Measurements from ENCODE around the gene KIAA1671. TPM values are rescaled to one million over a fixed set of nuclear protein-coding genes. Genes with fewer than 3 reads are reported as not detected.

The KIAA1671 gene
- total and polyA plus RNA-seq, 2 of the 4 experiments (the other 2 are of a cell fraction), result 0.02 TPM; not detected in 1

- H3K36me3 ChIP-seq (ENCODE audit: control insufficient read depth, insufficient read depth, low read length), result no peaks in the 10 kb centered on the region
- no peak overlapping the region for H4K91ac ChIP-seq (ENCODE audit: insufficient read depth, low read depth, low read length)
- no peak overlapping the region for H3K23ac ChIP-seq (ENCODE audit: low read depth, low read length)
- no peak for DNase-seq
- no peak overlapping the region for H4K8ac ChIP-seq (ENCODE audit: low read depth in 2 of 2, low read length in 2 of 2)
- H3K9me1 ChIP-seq (ENCODE audit: insufficient read depth, low read length), result no peaks in the 10 kb centered on the region
- in situ Hi-C loops (cut with MboI; ENCODE audit: low sequenced_read_pairs) (loop anchor here (10.0 kb wide), 1 partner anchor 97 kb away; no protein-coding TSS in a partner anchor), intact Hi-C loops (cut with micrococcal nuclease) (no loop called here), dilution Hi-C loops (cut with HindIII; ENCODE audit: low sequenced_read_pairs, unreplicated experiment) (no loop called here)
- no peak overlapping the region for H3K4me3 ChIP-seq (ENCODE audit: insufficient read depth, low read depth, low read length)
- no peak for TF ChIP-seq BHLHE40 (IDR thresholded peaks at IDR 0.05; ENCODE audit: low read depth, low read length)
- no peak for TF ChIP-seq FOS (IDR thresholded peaks at IDR 0.05; ENCODE audit: low read depth, low read length)
- TF ChIP-seq POLR2A (IDR thresholded peaks at IDR 0.05; ENCODE audit: low read depth, low read length), result no peak
- no peak for TF ChIP-seq CHD1 (IDR thresholded peaks at IDR 0.05; ENCODE audit: low read depth, low read length)
- no peak for TF ChIP-seq CTCF (conservative IDR thresholded peaks at IDR 0.05; ENCODE audit: low read depth, low read length)
- no peak for TF ChIP-seq MAZ (IDR thresholded peaks at IDR 0.05; ENCODE audit: borderline replicate concordance, low read depth, low read length)
- no peak for TF ChIP-seq RFX5 (IDR thresholded peaks at IDR 0.05; ENCODE audit: low read depth, low read length)
- no peak for TF ChIP-seq MAFK (IDR thresholded peaks at IDR 0.05; ENCODE audit: low read depth, low read length)
- BruUV-seq (replicated peaks), result no TSS peak
- H2BK20ac ChIP-seq (ENCODE audit: low read depth, low read length), result no peak overlapping the region
- no peak overlapping the region for H2BK120ac ChIP-seq (ENCODE audit: low read depth, low read length)
- H2AK9ac ChIP-seq (replicated peaks; ENCODE audit: low read depth, low read length, poor library complexity), result no peak overlapping the region
- H3K14ac ChIP-seq (replicated peaks; ENCODE audit: low read depth, low read length), result no peak overlapping the region
- H3K4me2 ChIP-seq (ENCODE audit: low read depth, low read length), result no peak overlapping the region
- ChIA-PET CTCF (interaction anchor here (1.1 kb wide), 1 partner anchor 11 kb away, joined by 3 read pairs; no protein-coding TSS in a partner anchor), POLR2A (ENCODE audit: unreplicated experiment) (no interaction called here)
- H2BK15ac ChIP-seq (ENCODE audit: low read depth, low read length), result no peak overlapping the region
- WGBS, 2 experiments (ENCODE audit: extremely low coverage in 2 of 2, insufficient read length in 1 of 2), result no CpG with 5 or more reads among the region's 7 CpGs
- no peak overlapping the region for H3K9ac ChIP-seq (ENCODE audit: low read depth, low read length)
- no peak overlapping the region for H3K18ac ChIP-seq (ENCODE audit: low read depth, low read length)
- no peak overlapping the region for H2BK5ac ChIP-seq (ENCODE audit: low read depth, low read length, poor library complexity, severe bottlenecking)
- H3K9me3 ChIP-seq (ENCODE audit: control insufficient read depth, insufficient read depth, low read length), result no peaks in the 10 kb centered on the region
- no peak overlapping the region for H2AFZ ChIP-seq (replicated peaks; ENCODE audit: low read length, poor library complexity)
- H4K5ac ChIP-seq (ENCODE audit: low read depth, low read length), result no peak overlapping the region
- peaks cover 2% of the 10 kb centered on the region for H3K27me3 ChIP-seq (ENCODE audit: control insufficient read depth, insufficient read depth, low read length)
- H3K79me1 ChIP-seq (ENCODE audit: low read depth in 1 of 2, low read length in 2 of 2), result no peaks in the 10 kb centered on the region
- H3K27ac ChIP-seq (ENCODE audit: insufficient read depth, low read length), result no peak overlapping the region
- H4K20me1 ChIP-seq (ENCODE audit: insufficient read depth, low read length), result no peaks in the 10 kb centered on the region
- ATAC-seq (ENCODE audit: low read depth), result no peak
- H2AK5ac ChIP-seq (ENCODE audit: low read depth, low read length), result no peak overlapping the region
- no peaks in the 10 kb centered on the region for H3K4me1 ChIP-seq (ENCODE audit: control insufficient read depth, insufficient read depth, low read length)
- H3K4ac ChIP-seq (ENCODE audit: low read depth, low read length), result no peak overlapping the region
- H3K56ac ChIP-seq (ENCODE audit: extremely low read depth, insufficient read depth, low read length), result no peak overlapping the region
Measured at GRCh38 chr22:24947383-24947782, 5.1 kb upstream of the KIAA1671 start.
